HCT116 (cell line): Measurements from ENCODE around the gene PPP1R16B. TPM values are rescaled to one million over a fixed set of nuclear protein-coding genes. Genes with fewer than 3 reads are reported as not detected.

Experiments used
- ATAC-seq: fragments of 200-7000 bp; cut with Tn5 transposase; 2 replicates; pipeline ENCODE4 v1.9.1; 2020; ENCODE audit warnings: mild to moderate bottlenecking, moderate library complexity
- BruUV-seq: library from RNA; stranded (reverse); fragments of 400-500 nt; replicated peaks from 2 replicates; lab custom pipeline; 2021; lab: Mats Ljungman, UMichigan
- CTCF ChIA-PET: fragments of 300-600 bp; sonication (Branson Sonifier 250); formaldehyde crosslinking; loops from one replicate; lab custom pipeline; 2021; ENCODE audit warnings: antibody characterized with exemption; lab: Charles Lee
- POLR2A ChIA-PET: fragments of 300-600, 350-600 bp; sonication (Branson Sonifier 250); formaldehyde crosslinking; loops from one replicate; lab custom pipeline; 2021; ENCODE audit warnings: antibody characterized with exemption; lab: Charles Lee
- RAD21 ChIA-PET, 2 experiments: fragments of 300-600 bp; sonication (Branson Sonifier 250); formaldehyde crosslinking; loops; one replicate each; lab custom pipeline; 2023; ENCODE audit warnings: low total read pairs in 2 of 2; ENCODE audit not compliant: uncharacterized antibody in 2 of 2, unreplicated experiment in 2 of 2, low non-redundant PET in 1 of 2; lab: Charles Lee
- DNase-seq: peaks from one replicate; pipeline ENCODE4 v3.0.0-alpha.2; 2010; ENCODE audit warnings: low read depth, low spot score
- H2AFZ ChIP-seq: fragments of 200-600 bp; shearing (Covaris generic), sonication (generic); 2 replicates; pipeline ENCODE4 v1.6.1; 2017; ENCODE audit warnings: low read depth, mixed run types, mixed read lengths, antibody characterized with exemption, low read length; ENCODE audit not compliant: poor library complexity, severe bottlenecking
- H3K27ac ChIP-seq: 2 replicates; pipeline ENCODE4 v1.5.1; 2012; ENCODE audit warnings: low read depth, low read length
- H3K27me3 ChIP-seq: fragments of 200-600 bp; sonication (generic); 2 replicates; pipeline ENCODE4 v1.6.1; 2016; ENCODE audit warnings: mixed run types, low read length, mixed read lengths; ENCODE audit not compliant: insufficient read depth
- H3K36me3 ChIP-seq, 2 experiments: fragments of 200-500 bp in 1 of 2; fragments of 200-600 bp in 1 of 2; sonication (Bioruptor generic) in 1 of 2; sonication (generic) in 1 of 2; 2 replicates each; pipeline versions ENCODE4 v1.5.1 to v1.6.1; 2014 to 2016; ENCODE audit warnings: low read length in 2 of 2, inconsistent platforms in 1 of 2, mixed read lengths in 1 of 2, mixed run types in 1 of 2; ENCODE audit not compliant: insufficient read depth in 2 of 2, control insufficient read depth in 1 of 2
- H3K4me1 ChIP-seq, 2 experiments: fragments of 200-600 bp in 1 of 2; sonication (generic) in 1 of 2; 2 replicates each; pipeline versions ENCODE4 v1.5.1 to v1.6.1; 2012 to 2017; ENCODE audit warnings: low read length in 2 of 2, inconsistent platforms in 1 of 2, mild to moderate bottlenecking in 1 of 2, mixed read lengths in 1 of 2, mixed run types in 1 of 2, moderate library complexity in 1 of 2; ENCODE audit not compliant: insufficient read depth in 2 of 2, control insufficient read depth in 1 of 2
- H3K4me2 ChIP-seq: fragments of 200-600 bp; sonication (generic); 2 replicates; pipeline ENCODE4 v1.6.1; 2017; ENCODE audit warnings: mixed run types, low read length, mixed read lengths
- H3K4me3 ChIP-seq, 2 experiments: fragments of 200-600 bp in 1 of 2; sonication (generic) in 1 of 2; replicated peaks in 1 of 2; 2 replicates each; pipeline ENCODE4 v1.5.1; 2011 to 2016; ENCODE audit warnings: low read length in 2 of 2, control low read depth in 1 of 2, low read depth in 1 of 2, mild to moderate bottlenecking in 1 of 2, mixed read lengths in 1 of 2, mixed run types in 1 of 2
- H3K79me2 ChIP-seq: fragments of 200-600 bp; sonication (generic); 2 replicates; pipeline ENCODE4 v1.6.1; 2017; ENCODE audit warnings: mild to moderate bottlenecking, mixed run types, low read length, moderate library complexity, mixed read lengths; ENCODE audit not compliant: insufficient read depth
- H3K9ac ChIP-seq: fragments of 200-600 bp; sonication (generic); 2 replicates; pipeline ENCODE4 v1.6.1; 2016; ENCODE audit warnings: low read length, mixed read lengths
- H3K9me2 ChIP-seq: fragments of 200-600 bp; sonication (generic), shearing (Covaris generic); 2 replicates; pipeline ENCODE4 v1.6.1; 2017; ENCODE audit warnings: mixed run types, mild to moderate bottlenecking, moderate library complexity; ENCODE audit not compliant: insufficient read depth
- H3K9me3 ChIP-seq, 2 experiments: fragments of 200-500 bp in 1 of 2; fragments of 200-600 bp in 1 of 2; sonication (Bioruptor generic) in 1 of 2; sonication (generic) in 1 of 2; 2 replicates each; pipeline ENCODE4 v1.6.1; 2014 to 2017; ENCODE audit warnings: low read length in 2 of 2, mixed read lengths in 2 of 2, inconsistent platforms in 1 of 2, low read depth in 1 of 2, mild to moderate bottlenecking in 1 of 2, mixed run types in 1 of 2, moderate library complexity in 1 of 2; ENCODE audit not compliant: control insufficient read depth in 1 of 2, insufficient read depth in 1 of 2
- H4K20me1 ChIP-seq: fragments of 200-600 bp; sonication (generic), shearing (Covaris generic); 2 replicates; pipeline ENCODE4 v1.6.1; 2017; ENCODE audit warnings: mixed run types, mild to moderate bottlenecking, moderate library complexity; ENCODE audit not compliant: insufficient read depth
- ATF3 ChIP-seq: IDR thresholded peaks from 2 replicates; pipeline ENCODE4 v1.6.1; 2012
- CBX3 ChIP-seq: IDR thresholded peaks from 2 replicates; pipeline ENCODE4 v1.6.1; 2012; ENCODE audit warnings: low read depth
- CEBPB ChIP-seq: IDR thresholded peaks from 2 replicates; pipeline ENCODE4 v1.6.1; 2012; ENCODE audit warnings: low read depth
- CTCF ChIP-seq, 3 experiments: fragments of 200-600 bp in 1 of 3; sonication (generic) in 1 of 3; IDR thresholded peaks in 2 of 3; conservative IDR thresholded peaks in 1 of 3; 2 replicates each; pipeline ENCODE4 v1.5.1; 2012 to 2017; ENCODE audit warnings: low read depth in 2 of 3, low read length in 2 of 3, antibody characterized with exemption in 1 of 3, borderline replicate concordance in 1 of 3, control low read depth in 1 of 3, mild to moderate bottlenecking in 1 of 3, mixed read lengths in 1 of 3, mixed run types in 1 of 3, moderate library complexity in 1 of 3; ENCODE audit not compliant: insufficient read depth in 1 of 3
- EGR1 ChIP-seq: IDR thresholded peaks from 2 replicates; pipeline ENCODE4 v1.6.1; 2012; ENCODE audit warnings: low read depth
- ELF1 ChIP-seq: IDR thresholded peaks from 2 replicates; pipeline ENCODE4 v1.6.1; 2012; ENCODE audit warnings: low read depth, borderline replicate concordance
- EZH2 ChIP-seq: fragments of 200-600 bp; sonication (generic); IDR thresholded peaks from 2 replicates; pipeline ENCODE4 v1.6.1; 2017; ENCODE audit warnings: antibody characterized with exemption, mixed run types
- EZH2phosphoT487 ChIP-seq: fragments of 200-600 bp; IDR thresholded peaks from 2 replicates; pipeline ENCODE4 v1.6.1; 2018; ENCODE audit warnings: antibody characterized with exemption, borderline replicate concordance
- FOSL1 ChIP-seq: IDR thresholded peaks from 2 replicates; pipeline ENCODE4 v1.6.1; 2012; ENCODE audit warnings: low read depth
- MAX ChIP-seq: IDR thresholded peaks from 2 replicates; pipeline ENCODE4 v1.6.1; 2012
- POLR2A ChIP-seq: IDR thresholded peaks from 2 replicates; pipeline ENCODE4 v1.7.0; 2011; ENCODE audit warnings: borderline replicate concordance; ENCODE audit not compliant: insufficient read depth, insufficient read length; ENCODE audit errors: extremely low read depth
- POLR2AphosphoS5 ChIP-seq: IDR thresholded peaks from 2 replicates; pipeline ENCODE4 v1.6.1; 2011; ENCODE audit warnings: mild to moderate bottlenecking, low read depth, low read length, moderate library complexity
- RAD21 ChIP-seq: IDR thresholded peaks from 2 replicates; pipeline ENCODE4 v1.6.1; 2012; ENCODE audit warnings: low read depth, mild to moderate bottlenecking
- REST ChIP-seq: IDR thresholded peaks from 2 replicates; pipeline ENCODE4 v1.6.1; 2012; ENCODE audit warnings: low read depth
- SIN3A ChIP-seq: IDR thresholded peaks from 2 replicates; pipeline ENCODE4 v1.6.1; 2012; ENCODE audit warnings: low read depth
- SP1 ChIP-seq: IDR thresholded peaks from 2 replicates; pipeline ENCODE4 v1.6.1; 2012; ENCODE audit warnings: low read depth
- SRF ChIP-seq: IDR thresholded peaks from 2 replicates; pipeline ENCODE4 v1.6.1; 2012; ENCODE audit warnings: low read depth
- TCF7L2 ChIP-seq: IDR thresholded peaks from 2 replicates; pipeline ENCODE4 v1.7.0; 2011; ENCODE audit warnings: borderline replicate concordance, inconsistent platforms; ENCODE audit not compliant: insufficient read depth, insufficient read length; ENCODE audit errors: extremely low read depth
- ZBTB33 ChIP-seq: IDR thresholded peaks from 2 replicates; pipeline ENCODE4 v1.6.1; 2011; ENCODE audit warnings: mild to moderate bottlenecking, low read length, moderate library complexity; ENCODE audit not compliant: insufficient replicate concordance; ENCODE audit errors: extremely low read depth
- intact Hi-C: fragments of 100-400 bp; cut with micrococcal nuclease; formaldehyde crosslinking; loops from 2 replicates; pipeline ENCODE4 v1.10.0; 2022
- total RNA-seq: library from RNA; stranded (reverse); gene quantifications from one replicate; pipeline ENCODE4 v1.2.1, GENCODE V29; 2021; ENCODE audit not compliant: unreplicated experiment

The PPP1R16B gene
- total RNA-seq, 1 experiment from 2014 or later = 0.52 TPM

GRCh38 chr20:38834868-38835267, 29.4 kb downstream of the PPP1R16B start:
- ChIA-PET CTCF (no interaction called here), POLR2A (no interaction called here), RAD21 (no interaction called here)
- DNase-seq (no peak), ATAC-seq (no peak)
- Histone ChIP-seq H3K9me3 (no peaks in the 10 kb centered on the region), H3K4me1 (no peaks in the 10 kb centered on the region), H2AFZ (no peak overlapping the region), H4K20me1 (no peaks in the 10 kb centered on the region), H3K36me3 (no peaks in the 10 kb centered on the region), H3K27me3 (peaks cover 7% of the 10 kb centered on the region; the same call in 1 of the 2 replicates), H3K4me3 (no peak overlapping the region), H3K9ac (no peak overlapping the region), H3K79me2 (no peaks in the 10 kb centered on the region), H3K27ac (no peak overlapping the region), H3K4me2 (no peak overlapping the region), H3K9me2 (no peaks in the 10 kb centered on the region)
- BruUV-seq = no TSS peak
- TF ChIP-seq MAX (no peak), RAD21 (no peak), SRF (no peak), FOSL1 (no peak), CEBPB (no peak), POLR2AphosphoS5 (no peak), ELF1 (no peak), EZH2 (no peak), TCF7L2 (no peak), ZBTB33 (no peak), CTCF (IDR thresholded peaks at IDR 0.05 in 2 of 3, conservative IDR thresholded peaks at IDR 0.05 in 1 of 3; ENCODE audit: borderline replicate concordance in 1 of 3, insufficient read depth in 1 of 3, low read depth in 2 of 3, low read length in 2 of 3) (no peak), REST (no peak), EGR1 (no peak), SP1 (no peak), EZH2phosphoT487 (no peak), ATF3 (no peak), POLR2A (no peak), CBX3 (no peak), SIN3A (no peak)
- intact Hi-C loops = no loop called here
